Measurements from ENCODE around the gene GPN2.

Gene GPN2

DNA sequence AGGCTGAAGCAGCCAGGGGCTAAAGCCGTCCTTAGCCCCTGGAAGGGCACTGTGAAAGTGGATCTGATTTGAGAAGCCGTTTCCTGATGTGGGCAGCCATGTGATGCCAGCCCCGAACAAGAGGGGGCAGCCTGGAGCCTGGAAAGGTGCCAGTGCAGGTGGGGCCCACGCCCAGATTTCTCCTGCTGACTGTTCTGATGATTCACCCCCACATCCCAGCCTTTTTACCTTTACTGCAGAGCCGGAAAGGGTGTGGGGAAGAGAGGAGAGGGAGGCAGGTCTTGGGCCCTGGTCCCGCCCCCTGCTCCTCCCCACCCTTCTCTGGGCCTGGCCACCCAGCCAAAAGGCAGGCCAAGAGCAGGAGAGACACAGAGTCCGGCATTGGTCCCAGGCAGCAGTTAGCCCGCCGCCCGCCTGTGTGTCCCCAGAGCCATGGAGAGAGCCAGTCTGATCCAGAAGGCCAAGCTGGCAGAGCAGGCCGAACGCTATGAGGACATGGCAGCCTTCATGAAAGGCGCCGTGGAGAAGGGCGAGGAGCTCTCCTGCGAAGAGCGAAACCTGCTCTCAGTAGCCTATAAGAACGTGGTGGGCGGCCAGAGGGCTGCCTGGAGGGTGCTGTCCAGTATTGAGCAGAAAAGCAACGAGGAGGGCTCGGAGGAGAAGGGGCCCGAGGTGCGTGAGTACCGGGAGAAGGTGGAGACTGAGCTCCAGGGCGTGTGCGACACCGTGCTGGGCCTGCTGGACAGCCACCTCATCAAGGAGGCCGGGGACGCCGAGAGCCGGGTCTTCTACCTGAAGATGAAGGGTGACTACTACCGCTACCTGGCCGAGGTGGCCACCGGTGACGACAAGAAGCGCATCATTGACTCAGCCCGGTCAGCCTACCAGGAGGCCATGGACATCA, 27.1 kb downstream of the GPN2 start, which contains the start of gene SFN:
Gene SFN, plus strand, starts transcription at position 369 of the 904 bp plus-strand sequence. Its CDS starts 64 bp downstream, at position 433.
- H3K36me3 ChIP-seq (replicated peaks; ENCODE audit: insufficient read depth, low read length) = no peaks in the 10 kb centered on the region
- no peaks in the 10 kb centered on the region for H3K79me2 ChIP-seq (ENCODE audit: low read length)
- H3F3A ChIP-seq (ENCODE audit: insufficient read depth, low read length) = peaks cover 39% of the 10 kb centered on the region
- peak within 1 kb of the TSS; percentile 69 for H2AFZ ChIP-seq (ENCODE audit: low read length)
- peak within 1 kb of the TSS; percentile 88; the same call in 1 of the 2 replicates for H3K9ac ChIP-seq (ENCODE audit: low read length)
- peak; percentile 77 for DNase-seq
- no peaks in the 10 kb centered on the region for H3K9me2 ChIP-seq (replicated peaks; ENCODE audit: insufficient read depth, low read length)
- peak within 1 kb of the TSS; percentile 88 for H3K4me3 ChIP-seq (ENCODE audit: low read length)
- no peaks in the 10 kb centered on the region for H3K27me3 ChIP-seq (replicated peaks; ENCODE audit: insufficient read depth, low read length)
- no peaks in the 10 kb centered on the region for H3K9me3 ChIP-seq (replicated peaks; ENCODE audit: insufficient read depth, low read length)
- TF ChIP-seq, protein P1, sequence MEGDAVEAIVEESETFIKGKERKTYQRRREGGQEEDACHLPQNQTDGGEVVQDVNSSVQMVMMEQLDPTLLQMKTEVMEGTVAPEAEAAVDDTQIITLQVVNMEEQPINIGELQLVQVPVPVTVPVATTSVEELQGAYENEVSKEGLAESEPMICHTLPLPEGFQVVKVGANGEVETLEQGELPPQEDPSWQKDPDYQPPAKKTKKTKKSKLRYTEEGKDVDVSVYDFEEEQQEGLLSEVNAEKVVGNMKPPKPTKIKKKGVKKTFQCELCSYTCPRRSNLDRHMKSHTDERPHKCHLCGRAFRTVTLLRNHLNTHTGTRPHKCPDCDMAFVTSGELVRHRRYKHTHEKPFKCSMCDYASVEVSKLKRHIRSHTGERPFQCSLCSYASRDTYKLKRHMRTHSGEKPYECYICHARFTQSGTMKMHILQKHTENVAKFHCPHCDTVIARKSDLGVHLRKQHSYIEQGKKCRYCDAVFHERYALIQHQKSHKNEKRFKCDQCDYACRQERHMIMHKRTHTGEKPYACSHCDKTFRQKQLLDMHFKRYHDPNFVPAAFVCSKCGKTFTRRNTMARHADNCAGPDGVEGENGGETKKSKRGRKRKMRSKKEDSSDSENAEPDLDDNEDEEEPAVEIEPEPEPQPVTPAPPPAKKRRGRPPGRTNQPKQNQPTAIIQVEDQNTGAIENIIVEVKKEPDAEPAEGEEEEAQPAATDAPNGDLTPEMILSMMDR (IDR thresholded peaks at IDR 0.05; ENCODE audit: low read length) = peak; percentile 79
- TF ChIP-seq EZH2phosphoT487 (IDR thresholded peaks at IDR 0.05; ENCODE audit: low read length) = no peak
- H3K27ac ChIP-seq (ENCODE audit: low read length) = peak within 1 kb of the TSS; percentile 96; the same call in 1 of the 2 replicates
- no peaks in the 10 kb centered on the region for H4K20me1 ChIP-seq (ENCODE audit: insufficient read depth, low read length)
- H3K4me1 ChIP-seq (ENCODE audit: low read length) = peaks cover 19% of the 10 kb centered on the region
- peak within 1 kb of the TSS; percentile 96 for H3K4me2 ChIP-seq (ENCODE audit: low read depth, low read length)

DNA sequence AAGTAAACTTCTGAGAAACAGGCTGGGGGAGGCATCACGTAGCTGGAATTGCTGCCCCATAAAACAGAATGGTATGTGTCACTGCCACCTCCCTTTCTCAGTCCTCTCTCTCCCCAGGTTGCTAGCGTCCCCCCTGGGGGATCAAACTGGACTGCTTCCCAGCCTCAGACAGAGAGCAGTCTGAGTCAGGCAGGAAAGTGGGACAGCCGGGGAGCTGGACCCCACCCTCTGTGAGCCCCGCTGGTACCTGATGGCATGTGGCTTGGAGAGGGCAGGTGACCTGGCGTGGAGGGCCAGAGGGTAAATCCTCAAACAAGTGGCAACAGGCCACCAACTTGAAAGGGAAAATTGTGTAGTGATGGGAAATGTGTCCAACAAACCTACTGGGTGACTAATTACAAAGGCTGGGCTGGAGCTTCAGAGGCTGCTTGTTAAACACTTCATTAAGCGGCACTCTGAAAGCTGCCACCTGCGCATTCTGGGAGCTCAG, 28.1 kb downstream of the GPN2 start:
- H3K9ac ChIP-seq (ENCODE audit: low read length) = peak overlapping the region; percentile 35; the same call in 1 of the 2 replicates
- H3K79me2 ChIP-seq (ENCODE audit: low read length) = no peaks in the 10 kb centered on the region
- no peaks in the 10 kb centered on the region for H3K36me3 ChIP-seq (replicated peaks; ENCODE audit: insufficient read depth, low read length)
- no peaks in the 10 kb centered on the region for H3K9me3 ChIP-seq (replicated peaks; ENCODE audit: insufficient read depth, low read length)
- no peak overlapping the region for H3K4me3 ChIP-seq (ENCODE audit: low read length)
- H3F3A ChIP-seq (ENCODE audit: insufficient read depth, low read length) = peaks cover 39% of the 10 kb centered on the region
- H3K27ac ChIP-seq (ENCODE audit: low read length) = no peak overlapping the region
- H3K9me2 ChIP-seq (replicated peaks; ENCODE audit: insufficient read depth, low read length) = no peaks in the 10 kb centered on the region
- peaks cover 19% of the 10 kb centered on the region for H3K4me1 ChIP-seq (ENCODE audit: low read length)
- TF ChIP-seq EZH2 (optimal IDR thresholded peaks at IDR 0.05; ENCODE audit: low read depth, low read length) = no peak
- no peak for TF ChIP-seq EZH2phosphoT487 (IDR thresholded peaks at IDR 0.05; ENCODE audit: low read length)
- TF ChIP-seq, protein P1 (IDR thresholded peaks at IDR 0.05; ENCODE audit: low read length) = no peak
- peak overlapping the region; percentile 96; the same call in 1 of the 2 replicates for H3K4me2 ChIP-seq (ENCODE audit: low read depth, low read length)
- no peak for DNase-seq
- no peaks in the 10 kb centered on the region for H4K20me1 ChIP-seq (ENCODE audit: insufficient read depth, low read length)
- H3K27me3 ChIP-seq (replicated peaks; ENCODE audit: insufficient read depth, low read length) = no peaks in the 10 kb centered on the region
- H2AFZ ChIP-seq (ENCODE audit: low read length) = peak overlapping the region; percentile 49; the same call in 1 of the 2 replicates

- Histone ChIP-seq H3K27ac (ENCODE audit: low read length) (no peak overlapping the region), H2AFZ (ENCODE audit: low read length) (no peak overlapping the region)
Observed at GRCh38 chr1:26861286-26861701, 28.8 kb downstream of the GPN2 start.

More at GRCh38 chr1:26861286-26861701, 28.8 kb downstream of the GPN2 start:
- Histone ChIP-seq H3K4me3 (ENCODE audit: low read length) (no peak overlapping the region), H3K79me2 (ENCODE audit: low read length) (no peaks in the 10 kb centered on the region), H3K27me3 (replicated peaks; ENCODE audit: insufficient read depth, low read length) (no peaks in the 10 kb centered on the region), H3F3A (ENCODE audit: insufficient read depth, low read length) (peaks cover 39% of the 10 kb centered on the region), H3K4me2 (ENCODE audit: low read depth, low read length) (no peak overlapping the region), H4K20me1 (ENCODE audit: insufficient read depth, low read length) (no peaks in the 10 kb centered on the region), H3K4me1 (ENCODE audit: low read length) (peaks cover 19% of the 10 kb centered on the region), H3K9me3 (replicated peaks; ENCODE audit: insufficient read depth, low read length) (no peaks in the 10 kb centered on the region), H3K36me3 (replicated peaks; ENCODE audit: insufficient read depth, low read length) (no peaks in the 10 kb centered on the region), H3K9ac (ENCODE audit: low read length) (no peak overlapping the region), H3K9me2 (replicated peaks; ENCODE audit: insufficient read depth, low read length) (no peaks in the 10 kb centered on the region)
- DNase-seq = no peak
- TF ChIP-seq EZH2 (optimal IDR thresholded peaks at IDR 0.05; ENCODE audit: low read depth, low read length) (no peak), EZH2phosphoT487 (IDR thresholded peaks at IDR 0.05; ENCODE audit: low read length) (no peak)
- TF ChIP-seq, protein P1 (IDR thresholded peaks at IDR 0.05; ENCODE audit: low read length) = no peak
